Lung (tissue), 12 donors: ENCODE measurements around the gene RXRG. TPM values are rescaled to one million over a fixed set of nuclear protein-coding genes. Genes with fewer than 3 reads are reported as not detected.

ENCODE experiments used
- ATAC-seq: fragments of 200-7000 bp; cut with Tn5 transposase; one replicate; pipeline ENCODE4 v1.9.1; 2020; ENCODE audit warnings: moderate number of reproducible peaks; ENCODE audit not compliant: insufficient read depth, low FRiP score
- DNase-seq, 3 donors: peaks; one replicate each; pipeline ENCODE4 v3.0.0-alpha.2; 2013 to 2017
- H3K27ac ChIP-seq, 2 donors: one replicate each; pipeline ENCODE4 v1.5.1; 2013; ENCODE audit warnings: mild to moderate bottlenecking in 2 of 2, moderate library complexity in 2 of 2, control low read depth in 1 of 2, inconsistent platforms in 1 of 2, low read depth in 1 of 2, low read length in 1 of 2
- H3K27me3 ChIP-seq, 3 donors: one replicate each; pipeline ENCODE4 v1.5.1; 2013; ENCODE audit warnings: low read length in 2 of 3; ENCODE audit not compliant: control insufficient read depth in 3 of 3, insufficient read depth in 3 of 3
- H3K36me3 ChIP-seq, 4 donors: one replicate each; pipeline ENCODE4 v1.5.1; 2013; ENCODE audit warnings: low read length in 4 of 4, mild to moderate bottlenecking in 1 of 4, moderate library complexity in 1 of 4; ENCODE audit not compliant: control insufficient read depth in 4 of 4, insufficient read depth in 4 of 4
- H3K4me1 ChIP-seq, 5 donors: one replicate each; pipeline ENCODE4 v1.5.1; 2013; ENCODE audit warnings: low read length in 5 of 5, mild to moderate bottlenecking in 2 of 5, moderate library complexity in 1 of 5; ENCODE audit not compliant: control insufficient read depth in 5 of 5, insufficient read depth in 5 of 5
- H3K4me3 ChIP-seq: one replicate; pipeline ENCODE4 v1.5.1; 2013; ENCODE audit warnings: mild to moderate bottlenecking, control low read depth, moderate library complexity
- H3K9ac ChIP-seq, 2 donors: one replicate each; pipeline ENCODE4 v1.5.1; 2013; ENCODE audit warnings: low read length in 2 of 2, control low read depth in 1 of 2; ENCODE audit not compliant: insufficient read depth in 1 of 2
- H3K9me3 ChIP-seq, 4 donors: one replicate each; pipeline ENCODE4 v1.5.1; 2013; ENCODE audit warnings: low read length in 3 of 4, mild to moderate bottlenecking in 1 of 4, moderate library complexity in 1 of 4; ENCODE audit not compliant: control insufficient read depth in 4 of 4, insufficient read depth in 3 of 4
- WGBS, 2 donors: extraction: QIAGEN DNeasy Blood & Tissue Kit; methylation state at CpG; one replicate each; pipeline ENCODE4 v1.1.7; 2013; 5-methylcytosine and 5-hydroxymethylcytosine counted together
- polyA plus RNA-seq, 2 donors: library from polyadenylated mRNA; stranded (reverse); fragments of 200-250 nt; gene quantifications; one replicate each; pipeline ENCODE4 v1.2.1, GENCODE V29; 2013
- total RNA-seq, 2 donors: library from RNA; depleted of rRNA in 1 of 2; stranded (reverse); fragments of >200 nt in 1 of 2; gene quantifications; one replicate each; pipeline ENCODE4 v1.2.1, GENCODE V29; 2014 to 2021
- TF ChIP-seq, protein P1 (sequence below): IDR thresholded peaks from 2 replicates; pipeline ENCODE4 v1.5.1; 2012; ENCODE audit warnings: mild to moderate bottlenecking; ENCODE audit errors: control extremely low read depth, extremely low read depth
- donor health status: control.
- donor health status: control.
- donor health status: Bipolar disorder and iron deficiency.
- donor health status: healthy.
- donor health status: DM: yes; HTN: yes; CAD: no.

The RXRG gene
- total and polyA plus RNA-seq, 4 donors = 0.55 to 3.0 (median 1.7) TPM

DNA sequence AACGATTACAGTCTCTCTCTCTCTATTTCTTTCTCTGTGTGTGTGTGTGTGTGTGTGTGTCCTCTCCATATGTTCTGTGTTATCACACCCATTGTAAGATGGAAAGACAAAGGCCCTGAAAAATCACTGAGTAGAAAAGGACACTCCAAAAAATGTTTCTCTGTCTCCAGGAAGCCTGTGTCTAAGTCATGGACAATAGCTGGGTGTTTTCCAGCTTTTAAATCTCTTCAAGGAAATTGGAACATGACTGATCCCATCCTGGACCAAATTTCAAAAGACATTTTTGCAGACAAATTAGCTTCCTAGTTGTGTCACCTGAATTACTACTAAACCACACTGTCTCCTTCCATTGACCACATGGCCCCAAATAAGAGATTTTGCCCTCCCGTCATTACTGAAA is 57.4 kb downstream of the RXRG start:
- DNase-seq (no peak), ATAC-seq (no peak)
- 74 to 80% methylated on average over 2 of the region's 2 CpGs for WGBS, 2 donors
- Histone ChIP-seq H3K4me3 (no peak overlapping the region), H3K36me3 (no peaks in the 10 kb centered on the region), H3K9me3 (no peaks in the 10 kb centered on the region), H3K27me3 (peaks cover 0 to 4% (median 0%) of the 10 kb centered on the region in 3 donors), H3K9ac (no peak overlapping the region), H3K27ac (no peak overlapping the region), H3K4me1 (no peaks in the 10 kb centered on the region)
- TF ChIP-seq, protein P1, sequence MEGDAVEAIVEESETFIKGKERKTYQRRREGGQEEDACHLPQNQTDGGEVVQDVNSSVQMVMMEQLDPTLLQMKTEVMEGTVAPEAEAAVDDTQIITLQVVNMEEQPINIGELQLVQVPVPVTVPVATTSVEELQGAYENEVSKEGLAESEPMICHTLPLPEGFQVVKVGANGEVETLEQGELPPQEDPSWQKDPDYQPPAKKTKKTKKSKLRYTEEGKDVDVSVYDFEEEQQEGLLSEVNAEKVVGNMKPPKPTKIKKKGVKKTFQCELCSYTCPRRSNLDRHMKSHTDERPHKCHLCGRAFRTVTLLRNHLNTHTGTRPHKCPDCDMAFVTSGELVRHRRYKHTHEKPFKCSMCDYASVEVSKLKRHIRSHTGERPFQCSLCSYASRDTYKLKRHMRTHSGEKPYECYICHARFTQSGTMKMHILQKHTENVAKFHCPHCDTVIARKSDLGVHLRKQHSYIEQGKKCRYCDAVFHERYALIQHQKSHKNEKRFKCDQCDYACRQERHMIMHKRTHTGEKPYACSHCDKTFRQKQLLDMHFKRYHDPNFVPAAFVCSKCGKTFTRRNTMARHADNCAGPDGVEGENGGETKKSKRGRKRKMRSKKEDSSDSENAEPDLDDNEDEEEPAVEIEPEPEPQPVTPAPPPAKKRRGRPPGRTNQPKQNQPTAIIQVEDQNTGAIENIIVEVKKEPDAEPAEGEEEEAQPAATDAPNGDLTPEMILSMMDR = no peak

DNA sequence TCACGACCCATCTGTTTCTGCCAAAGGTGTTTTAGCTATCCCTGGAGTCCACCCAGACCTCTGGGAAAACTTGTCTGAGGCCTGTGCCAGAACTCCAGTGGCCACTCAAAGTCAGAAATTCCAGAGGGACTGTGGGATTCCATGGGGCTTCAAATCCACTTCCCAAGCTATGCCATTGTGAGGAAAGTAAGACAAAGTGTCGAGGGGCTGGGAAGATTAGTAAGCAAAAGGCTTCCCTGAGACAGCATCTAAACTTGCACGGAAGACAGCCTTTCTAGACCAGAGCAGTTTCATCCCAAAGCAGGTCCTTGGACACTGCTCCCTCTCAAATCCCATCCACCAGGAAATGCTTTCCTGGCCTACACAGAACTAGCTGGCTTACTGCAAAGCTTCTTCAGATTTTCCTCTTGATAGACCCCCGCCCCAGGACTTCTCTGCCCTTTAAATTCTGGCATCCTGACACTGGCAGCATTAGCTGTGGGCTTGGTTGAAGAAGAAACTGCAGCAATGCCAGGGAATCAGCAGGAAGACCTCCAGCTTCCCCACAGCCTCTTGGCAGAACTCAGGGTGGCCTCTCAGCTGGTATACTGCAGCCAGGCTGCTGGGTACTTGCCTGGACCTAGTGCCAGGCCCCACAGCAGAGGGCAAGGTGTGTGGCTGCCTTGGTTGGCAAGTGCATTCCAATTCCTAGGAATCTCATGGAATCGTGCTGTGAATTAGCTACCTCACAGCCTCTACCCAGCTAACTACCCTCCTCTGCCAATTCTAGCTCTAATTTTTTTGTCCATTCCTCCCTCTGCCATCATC is 61.1 kb downstream of the RXRG start:
- TF ChIP-seq, protein P1 = no peak
- H3K4me1 ChIP-seq = no peaks in the 10 kb centered on the region
- no peaks in the 10 kb centered on the region for H3K27me3 ChIP-seq
- WGBS, 2 donors = 78 to 79% methylated on average over 5 of the region's 5 CpGs
- H3K4me3 ChIP-seq = no peak overlapping the region
- no peaks in the 10 kb centered on the region for H3K9me3 ChIP-seq
- ATAC-seq (no peak), DNase-seq (no peak)
- H3K36me3 ChIP-seq = no peaks in the 10 kb centered on the region
- no peak overlapping the region for H3K27ac ChIP-seq
- H3K9ac ChIP-seq = no peak overlapping the region

DNA sequence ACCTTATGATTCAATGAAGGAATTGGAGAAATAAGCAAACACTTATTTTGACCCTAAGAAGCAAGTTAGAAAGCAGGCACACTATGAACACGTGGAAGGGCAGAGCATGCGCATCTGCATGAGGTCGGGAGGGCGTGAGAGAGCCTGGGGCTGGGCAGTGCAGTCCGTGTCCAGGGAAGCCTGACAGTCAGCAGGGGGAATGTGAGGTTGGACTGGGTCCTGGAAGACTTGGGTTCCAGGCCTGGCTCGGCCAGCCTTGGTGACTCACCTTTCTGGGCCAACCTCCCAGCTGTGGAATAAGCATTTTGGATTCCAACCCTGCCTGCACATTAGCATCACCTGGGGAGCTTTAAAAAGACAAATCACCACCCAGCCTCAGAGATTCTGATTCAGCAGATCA is 61.9 kb downstream of the RXRG start:
- DNase-seq (no peak), ATAC-seq (no peak)
- H3K27ac ChIP-seq = no peak overlapping the region
- no peak overlapping the region for H3K9ac ChIP-seq
- no peaks in the 10 kb centered on the region for H3K36me3 ChIP-seq
- TF ChIP-seq, protein P1 = no peak
- no peaks in the 10 kb centered on the region for H3K4me1 ChIP-seq
- H3K4me3 ChIP-seq = no peak overlapping the region
- H3K27me3 ChIP-seq = no peaks in the 10 kb centered on the region
- H3K9me3 ChIP-seq = no peaks in the 10 kb centered on the region
- WGBS, 2 donors = 66 to 81% methylated on average over 6 of the region's 6 CpGs
